ENCODE data around the gene TANGO2.

TANGO2 gene

GRCh38 chr22:20062043-20062765 lies 41.3 kb downstream of the TANGO2 start:
- Histone ChIP-seq H4K91ac (ENCODE audit: low read depth, low read length, poor library complexity) (no peak overlapping the region), H3K27me3 (ENCODE audit: control insufficient read depth in 3 of 3, insufficient read depth in 3 of 3, low read depth in 1 of 3, low read length in 3 of 3) (no peaks in the 10 kb centered on the region), H2BK12ac (ENCODE audit: low read length) (no peak overlapping the region), H3K4ac (ENCODE audit: low read length) (no peak overlapping the region), H2AK5ac (ENCODE audit: low read depth, low read length) (peak overlapping the region; percentile 68), H4K8ac (ENCODE audit: low read depth, low read length) (no peak overlapping the region), H2BK5ac (ENCODE audit: low read length) (no peak overlapping the region), H3K4me2 (ENCODE audit: insufficient read depth, low read length, poor library complexity, severe bottlenecking) (no peak overlapping the region), H3K23ac (ENCODE audit: low read depth, low read length, poor library complexity) (peak overlapping the region; percentile 94), H3K4me1 (ENCODE audit: control insufficient read depth in 2 of 2, insufficient read depth in 1 of 2, low read depth in 1 of 2, low read length in 2 of 2) (peaks cover 0 to 6% of the 10 kb centered on the region in 2 donors), H3K79me1 (ENCODE audit: low read depth, low read length) (no peaks in the 10 kb centered on the region), H3K18ac (ENCODE audit: low read length) (peak overlapping the region; percentile 69), H2BK15ac (ENCODE audit: low read length) (no peak overlapping the region), H2AFZ (ENCODE audit: low read length) (no peak overlapping the region), H3K9ac (ENCODE audit: low read depth, low read length, poor library complexity) (peak overlapping the region; percentile 12), H3K4me3 (ENCODE audit: low read length in 2 of 2) (no peak overlapping the region), H3K9me3 (replicated peaks in 1 of 2; ENCODE audit: control insufficient read depth in 2 of 2, insufficient read depth in 1 of 2, low read depth in 1 of 2, low read length in 2 of 2) (no peaks in the 10 kb centered on the region), H3K36me3 (replicated peaks in 1 of 2; ENCODE audit: control insufficient read depth in 2 of 2, insufficient read depth in 2 of 2, low read length in 2 of 2) (peaks cover 3 to 4% of the 10 kb centered on the region in 2 donors), H3K27ac (replicated peaks; ENCODE audit: low read length) (no peak overlapping the region), H3K14ac (ENCODE audit: low read length) (peak overlapping the region; percentile 63), H2BK120ac (ENCODE audit: low read depth, low read length) (no peak overlapping the region)
- DNase-seq (ENCODE audit: low spot score), result no peak
- no CpG with 5 or more reads among the region's 18 CpGs for WGBS, 2 donors (ENCODE audit: extremely low coverage in 2 of 2, insufficient read length in 2 of 2, insufficient replicate concordance in 1 of 2)

GRCh38 chr22:20062766-20063083 lies 41.8 kb downstream of the TANGO2 start:
- Histone ChIP-seq H2BK15ac (ENCODE audit: low read length) (no peak overlapping the region), H3K27ac (replicated peaks; ENCODE audit: low read length) (no peak overlapping the region)
- DNase-seq (ENCODE audit: low spot score), result no peak

GRCh38 chr22:20063271-20064139 lies 42.6 kb downstream of the TANGO2 start:
- Histone ChIP-seq H2AFZ (ENCODE audit: low read length) (no peak overlapping the region), H3K27ac (replicated peaks; ENCODE audit: low read length) (no peak overlapping the region), H3K79me1 (ENCODE audit: low read depth, low read length) (no peaks in the 10 kb centered on the region), H3K14ac (ENCODE audit: low read length) (peak overlapping the region; percentile 97), H3K23ac (ENCODE audit: low read depth, low read length, poor library complexity) (peak overlapping the region; percentile 97), H2BK5ac (ENCODE audit: low read length) (no peak overlapping the region), H3K4ac (ENCODE audit: low read length) (peak overlapping the region; percentile 76), H2BK12ac (ENCODE audit: low read length) (peak overlapping the region; percentile 63), H3K27me3 (ENCODE audit: control insufficient read depth in 3 of 3, insufficient read depth in 3 of 3, low read depth in 1 of 3, low read length in 3 of 3) (no peaks in the 10 kb centered on the region), H3K4me1 (ENCODE audit: control insufficient read depth in 2 of 2, insufficient read depth in 1 of 2, low read depth in 1 of 2, low read length in 2 of 2) (peaks cover 0 to 6% of the 10 kb centered on the region in 2 donors), H3K9me3 (replicated peaks in 1 of 2; ENCODE audit: control insufficient read depth in 2 of 2, insufficient read depth in 1 of 2, low read depth in 1 of 2, low read length in 2 of 2) (no peaks in the 10 kb centered on the region), H3K4me3 (ENCODE audit: low read length in 2 of 2) (no peak overlapping the region), H3K9ac (ENCODE audit: low read depth, low read length, poor library complexity) (peak overlapping the region; percentile 30), H3K4me2 (ENCODE audit: insufficient read depth, low read length, poor library complexity, severe bottlenecking) (no peak overlapping the region), H2AK5ac (ENCODE audit: low read depth, low read length) (peak overlapping the region; percentile 70), H3K18ac (ENCODE audit: low read length) (peak overlapping the region; percentile 48), H4K8ac (ENCODE audit: low read depth, low read length) (peak overlapping the region; percentile 65), H2BK15ac (ENCODE audit: low read length) (no peak overlapping the region), H4K91ac (ENCODE audit: low read depth, low read length, poor library complexity) (no peak overlapping the region), H3K36me3 (replicated peaks in 1 of 2; ENCODE audit: control insufficient read depth in 2 of 2, insufficient read depth in 2 of 2, low read length in 2 of 2) (peaks cover 3 to 4% of the 10 kb centered on the region in 2 donors), H2BK120ac (ENCODE audit: low read depth, low read length) (no peak overlapping the region)
- DNase-seq (ENCODE audit: low spot score), result no peak
- no CpG with 5 or more reads among the region's 27 CpGs for WGBS, 2 donors (ENCODE audit: extremely low coverage in 2 of 2, insufficient read length in 2 of 2, insufficient replicate concordance in 1 of 2)

More at GRCh38 chr22:20062766-20063083, 41.8 kb downstream of the TANGO2 start:
- no peak overlapping the region for H2BK120ac ChIP-seq (ENCODE audit: low read depth, low read length)
- H3K4me2 ChIP-seq (ENCODE audit: insufficient read depth, low read length, poor library complexity, severe bottlenecking), result no peak overlapping the region
- H3K18ac ChIP-seq (ENCODE audit: low read length), result no peak overlapping the region
- H3K9ac ChIP-seq (ENCODE audit: low read depth, low read length, poor library complexity), result peak overlapping the region; percentile 12
- H3K4ac ChIP-seq (ENCODE audit: low read length), result no peak overlapping the region
- H3K9me3 ChIP-seq (replicated peaks in 1 of 2; ENCODE audit: control insufficient read depth in 2 of 2, insufficient read depth in 1 of 2, low read depth in 1 of 2, low read length in 2 of 2), result no peaks in the 10 kb centered on the region
- H3K4me1 ChIP-seq (ENCODE audit: control insufficient read depth in 2 of 2, insufficient read depth in 1 of 2, low read depth in 1 of 2, low read length in 2 of 2), result peaks cover 0 to 6% of the 10 kb centered on the region in 2 donors
- no peak overlapping the region for H2AFZ ChIP-seq (ENCODE audit: low read length)
- H4K8ac ChIP-seq (ENCODE audit: low read depth, low read length), result no peak overlapping the region
- no peak overlapping the region for H2AK5ac ChIP-seq (ENCODE audit: low read depth, low read length)
- peak overlapping the region; percentile 63 for H3K14ac ChIP-seq (ENCODE audit: low read length)
- no peaks in the 10 kb centered on the region for H3K27me3 ChIP-seq (ENCODE audit: control insufficient read depth in 3 of 3, insufficient read depth in 3 of 3, low read depth in 1 of 3, low read length in 3 of 3)
- no peak overlapping the region for H4K91ac ChIP-seq (ENCODE audit: low read depth, low read length, poor library complexity)
- WGBS, 2 donors (ENCODE audit: extremely low coverage in 2 of 2, insufficient read length in 2 of 2, insufficient replicate concordance in 1 of 2), result no CpG with 5 or more reads among the region's 11 CpGs
- no peak overlapping the region for H3K4me3 ChIP-seq (ENCODE audit: low read length in 2 of 2)
- no peaks in the 10 kb centered on the region for H3K79me1 ChIP-seq (ENCODE audit: low read depth, low read length)
- peaks cover 3 to 4% of the 10 kb centered on the region in 2 donors for H3K36me3 ChIP-seq (replicated peaks in 1 of 2; ENCODE audit: control insufficient read depth in 2 of 2, insufficient read depth in 2 of 2, low read length in 2 of 2)
- H2BK12ac ChIP-seq (ENCODE audit: low read length), result no peak overlapping the region
- peak overlapping the region; percentile 3 for H3K23ac ChIP-seq (ENCODE audit: low read depth, low read length, poor library complexity)
- no peak overlapping the region for H2BK5ac ChIP-seq (ENCODE audit: low read length)

GRCh38 chr22:20064140-20064480 lies 43.2 kb downstream of the TANGO2 start:
- peak overlapping the region; percentile 30 for H3K9ac ChIP-seq (ENCODE audit: low read depth, low read length, poor library complexity)
- H3K4me2 ChIP-seq (ENCODE audit: insufficient read depth, low read length, poor library complexity, severe bottlenecking), result no peak overlapping the region
- H2BK12ac ChIP-seq (ENCODE audit: low read length), result peak overlapping the region; percentile 94
- peaks cover 0 to 6% of the 10 kb centered on the region in 2 donors for H3K4me1 ChIP-seq (ENCODE audit: control insufficient read depth in 2 of 2, insufficient read depth in 1 of 2, low read depth in 1 of 2, low read length in 2 of 2)
- no peak overlapping the region for H2AFZ ChIP-seq (ENCODE audit: low read length)
- H3K14ac ChIP-seq (ENCODE audit: low read length), result no peak overlapping the region
- H4K91ac ChIP-seq (ENCODE audit: low read depth, low read length, poor library complexity), result no peak overlapping the region
- no peaks in the 10 kb centered on the region for H3K27me3 ChIP-seq (ENCODE audit: control insufficient read depth in 3 of 3, insufficient read depth in 3 of 3, low read depth in 1 of 3, low read length in 3 of 3)
- H3K18ac ChIP-seq (ENCODE audit: low read length), result peak overlapping the region; percentile 8
- H3K23ac ChIP-seq (ENCODE audit: low read depth, low read length, poor library complexity), result no peak overlapping the region
- no peak overlapping the region for H3K4me3 ChIP-seq (ENCODE audit: low read length in 2 of 2)
- no peak overlapping the region for H3K27ac ChIP-seq (replicated peaks; ENCODE audit: low read length)
- no peak overlapping the region for H2BK120ac ChIP-seq (ENCODE audit: low read depth, low read length)
- peaks cover 3 to 4% of the 10 kb centered on the region in 2 donors for H3K36me3 ChIP-seq (replicated peaks in 1 of 2; ENCODE audit: control insufficient read depth in 2 of 2, insufficient read depth in 2 of 2, low read length in 2 of 2)
- no peak for DNase-seq (ENCODE audit: low spot score)
- WGBS, 2 donors (ENCODE audit: extremely low coverage in 2 of 2, insufficient read length in 2 of 2, insufficient replicate concordance in 1 of 2), result no CpG with 5 or more reads among the region's 3 CpGs
- H2BK5ac ChIP-seq (ENCODE audit: low read length), result no peak overlapping the region
- H2BK15ac ChIP-seq (ENCODE audit: low read length), result peak overlapping the region; percentile 37
- H4K8ac ChIP-seq (ENCODE audit: low read depth, low read length), result no peak overlapping the region
- H3K9me3 ChIP-seq (replicated peaks in 1 of 2; ENCODE audit: control insufficient read depth in 2 of 2, insufficient read depth in 1 of 2, low read depth in 1 of 2, low read length in 2 of 2), result no peaks in the 10 kb centered on the region
- H3K79me1 ChIP-seq (ENCODE audit: low read depth, low read length), result no peaks in the 10 kb centered on the region
- peak overlapping the region; percentile 70 for H2AK5ac ChIP-seq (ENCODE audit: low read depth, low read length)
- H3K4ac ChIP-seq (ENCODE audit: low read length), result no peak overlapping the region
